RPMI7951 (cell line): Measurements from ENCODE around the gene PAOX. TPM values are rescaled to one million over a fixed set of nuclear protein-coding genes. Genes with fewer than 3 reads are reported as not detected.

Experiments
- DNase-seq: peaks from one replicate; pipeline ENCODE4 v3.0.0-alpha.2; 2012; ENCODE audit warnings: low read depth
- total RNA-seq: library from RNA; depleted of rRNA; stranded (reverse); fragments of >200 nt; shearing (Covaris generic); gene quantifications from 2 replicates; pipeline ENCODE4 v1.2.3, GENCODE V29; 2014; rRNA removed

Gene PAOX
- total RNA-seq: 2.8 and 4.6 TPM in 2 replicates

GRCh38 chr10:133379152-133379800, at the start of gene PAOX:
Gene PAOX (plus strand): TSS chr10:133379262. CDS start chr10:133379317, 55 bp downstream.
- peak; percentile 54 for DNase-seq

- peak; percentile 69 for DNase-seq
Measured at GRCh38 chr10:133329491-133330202, 49.4 kb upstream of the PAOX start.

- no peak for DNase-seq
Measured at GRCh38 chr10:133332936-133333699, 45.9 kb upstream of the PAOX start.

- no peak for DNase-seq
Measured at GRCh38 chr10:133334503-133335245, 44.4 kb upstream of the PAOX start.

GRCh38 chr10:133335246-133336117, 43.6 kb upstream of the PAOX start:
- DNase-seq: peak; percentile 44

GRCh38 chr10:133336118-133336576, 42.9 kb upstream of the PAOX start:
- DNase-seq: no peak

- DNase-seq: no peak
Measured at GRCh38 chr10:133336577-133337369, 42.3 kb upstream of the PAOX start, which contains the start of gene CALY. Gene CALY (minus strand): TSS chr10:133336896. CDS start chr10:133328989, 7,907 bp downstream.

- no peak for DNase-seq
Measured at GRCh38 chr10:133337370-133337725, 41.7 kb upstream of the PAOX start.

GRCh38 chr10:133338080-133339071, 40.7 kb upstream of the PAOX start:
- DNase-seq: no peak

GRCh38 chr10:133339708-133340380, 39.2 kb upstream of the PAOX start:
- DNase-seq: no peak

GRCh38 chr10:133341983-133342382, 37.1 kb upstream of the PAOX start:
- no peak for DNase-seq

GRCh38 chr10:133342942-133343341, 36.1 kb upstream of the PAOX start:
- DNase-seq: no peak

- DNase-seq: no peak
Measured at GRCh38 chr10:133343558-133343957, 35.5 kb upstream of the PAOX start.

- no peak for DNase-seq
Measured at GRCh38 chr10:133344236-133344635, 34.8 kb upstream of the PAOX start.

- no peak for DNase-seq
Measured at GRCh38 chr10:133346413-133346812, 32.6 kb upstream of the PAOX start.

- DNase-seq: no peak
Measured at GRCh38 chr10:133347710-133348517, 31.1 kb upstream of the PAOX start.

- no peak for DNase-seq
Measured at GRCh38 chr10:133349160-133349568, 29.9 kb upstream of the PAOX start.
